SK-N-MC (cell line): Measurements from ENCODE around the gene YPEL2.

Experiments used
- EZH2 ChIP-seq: fragments of 200-600 bp; sonication (generic); IDR thresholded peaks from one replicate; pipeline ENCODE4 v1.6.1; 2017; ENCODE audit warnings: antibody characterized with exemption
- POLR2AphosphoS5 ChIP-seq: IDR thresholded peaks from 2 replicates; pipeline ENCODE4 v1.6.1; 2012; ENCODE audit warnings: mild to moderate bottlenecking, low read depth, low read length, borderline replicate concordance

DNA sequence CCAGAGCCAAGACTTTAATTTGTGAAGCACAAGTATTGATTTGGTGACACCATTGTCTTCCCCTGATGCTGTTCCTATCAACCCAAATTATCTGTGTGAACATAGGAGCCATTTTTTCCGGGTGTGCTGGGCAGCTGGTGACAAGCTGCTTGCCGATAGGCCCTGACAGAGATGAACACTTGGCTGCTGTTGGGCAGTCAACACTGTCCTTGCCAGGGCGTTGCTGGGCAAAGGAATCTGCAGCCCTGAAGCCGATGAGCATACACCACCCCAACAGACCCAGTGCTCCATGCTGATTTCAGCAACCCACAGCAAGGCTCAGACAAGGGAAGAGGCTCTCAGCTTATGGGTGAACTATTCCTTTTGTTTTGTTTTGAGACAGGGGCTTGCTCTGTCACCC, 105.4 kb downstream of the YPEL2 start:
- no peak for TF ChIP-seq EZH2
- TF ChIP-seq POLR2AphosphoS5 = no peak
